Endothelial cell of umbilical vein (primary cell): ENCODE results near the gene ZNF503. TPM values are rescaled to one million over a fixed set of nuclear protein-coding genes. Genes with fewer than 3 reads are reported as not detected.

Source experiments
- BruUV-seq: library from RNA; stranded (reverse); fragments of 400-500 nt; replicated peaks from 2 replicates; lab custom pipeline; 2021; lab: Mats Ljungman, UMichigan
- CTCF ChIA-PET: fragments of 300-600, 350-600 bp; sonication (Branson Sonifier 250); formaldehyde crosslinking; loops from one replicate; lab custom pipeline; 2021; ENCODE audit warnings: antibody characterized with exemption, inconsistent platforms; lab: Charles Lee
- POLR2A ChIA-PET: fragments of 300-600, 350-600 bp; sonication (Branson Sonifier 250); formaldehyde crosslinking; loops from one replicate; lab custom pipeline; 2021; ENCODE audit warnings: antibody characterized with exemption, inconsistent platforms; lab: Charles Lee
- DNase-seq: peaks from one replicate; pipeline ENCODE4 v3.0.0-alpha.2; 2011; ENCODE audit warnings: low read depth, low spot score
- FAIRE-seq: peaks from 2 replicates; lab custom pipeline; 2011; peaks lifted over from hg19 to GRCh38; lab: Jason Lieb, UNC
- H2AFZ ChIP-seq: 2 replicates; pipeline ENCODE4 v1.6.0; 2012; ENCODE audit warnings: low read depth, low read length, control low read depth, inconsistent platforms
- H3K27ac ChIP-seq: 2 replicates; pipeline ENCODE4 v1.5.1; 2011; ENCODE audit warnings: low read depth, mild to moderate bottlenecking, control low read depth, low read length, moderate library complexity; ENCODE audit not compliant: insufficient read depth
- H3K27me3 ChIP-seq, 2 experiments: 2 replicates each; pipeline versions ENCODE4 v1.6.0 to v1.6.1; 2011; ENCODE audit warnings: low read length in 2 of 2, mixed read lengths in 1 of 2; ENCODE audit not compliant: control insufficient read depth in 2 of 2, insufficient read depth in 2 of 2
- H3K36me3 ChIP-seq, 2 experiments: 2 replicates in 1 of 2; 3 replicates in 1 of 2; pipeline ENCODE4 v1.5.1; 2011; ENCODE audit warnings: low read length in 2 of 2, mild to moderate bottlenecking in 1 of 2, moderate library complexity in 1 of 2; ENCODE audit not compliant: control insufficient read depth in 2 of 2, insufficient read depth in 2 of 2; ENCODE audit errors: extremely low read depth in 1 of 2
- H3K4me1 ChIP-seq: 3 replicates; pipeline ENCODE4 v1.5.1; 2011; ENCODE audit warnings: mild to moderate bottlenecking, low read length; ENCODE audit not compliant: control insufficient read depth, insufficient read depth; ENCODE audit errors: extremely low read depth
- H3K4me2 ChIP-seq: 2 replicates; pipeline ENCODE4 v1.6.1; 2011; ENCODE audit warnings: low read length, control low read depth, mixed read lengths; ENCODE audit not compliant: insufficient read depth
- H3K4me3 ChIP-seq, 3 experiments: fragments of 200-600 bp in 1 of 3; sonication (generic), shearing (Covaris generic) in 1 of 3; replicated peaks in 1 of 3; 2 replicates each; pipeline ENCODE4 v1.5.1; 2011 to 2016; ENCODE audit warnings: control low read depth in 3 of 3, low read length in 3 of 3, mild to moderate bottlenecking in 2 of 3, inconsistent platforms in 1 of 3, low read depth in 1 of 3, moderate library complexity in 1 of 3; ENCODE audit not compliant: insufficient read depth in 1 of 3
- H3K79me2 ChIP-seq: 2 replicates; pipeline ENCODE4 v1.6.0; 2012; ENCODE audit warnings: low read length, inconsistent platforms; ENCODE audit not compliant: control insufficient read depth, insufficient read depth
- H3K9ac ChIP-seq: replicated peaks from 2 replicates; pipeline ENCODE3; 2011; ENCODE audit warnings: low read length, control low read depth; ENCODE audit not compliant: insufficient read depth; ENCODE audit errors: extremely low read depth
- H3K9me1 ChIP-seq: replicated peaks from 3 replicates; pipeline ENCODE4 v1.6.0; 2011; ENCODE audit warnings: mild to moderate bottlenecking, low read length; ENCODE audit not compliant: control insufficient read depth, insufficient read depth; ENCODE audit errors: extremely low read depth
- H3K9me3 ChIP-seq: replicated peaks from 2 replicates; pipeline ENCODE4 v1.5.1; 2012; ENCODE audit warnings: low read length, inconsistent platforms; ENCODE audit not compliant: control insufficient read depth, insufficient read depth
- H4K20me1 ChIP-seq: replicated peaks from 2 replicates; pipeline ENCODE3; 2011; ENCODE audit warnings: mild to moderate bottlenecking, low read length; ENCODE audit not compliant: control insufficient read depth, insufficient read depth; ENCODE audit errors: extremely low read depth
- CTCF ChIP-seq, 2 donors: IDR thresholded peaks; 1 replicate in 1 of 2; 2 replicates in 1 of 2; pipeline ENCODE4 v1.5.1; 2011; ENCODE audit warnings: low read length in 2 of 2, mild to moderate bottlenecking in 2 of 2, moderate library complexity in 2 of 2, control low read depth in 1 of 2, inconsistent platforms in 1 of 2, low read depth in 1 of 2; ENCODE audit not compliant: insufficient read depth in 1 of 2; ENCODE audit errors: extremely low read depth in 1 of 2
- EZH2 ChIP-seq: IDR thresholded peaks from 2 replicates; pipeline ENCODE4 v1.6.1; 2012; ENCODE audit warnings: borderline replicate concordance, low read depth, mild to moderate bottlenecking, moderate library complexity, low read length, inconsistent platforms; ENCODE audit not compliant: severe bottlenecking
- FOS ChIP-seq: IDR thresholded peaks from 2 replicates; pipeline ENCODE4 v1.6.1; 2011; ENCODE audit warnings: mild to moderate bottlenecking, low read length, moderate library complexity, borderline replicate concordance; ENCODE audit not compliant: insufficient read depth
- GATA2 ChIP-seq: IDR thresholded peaks from 2 replicates; pipeline ENCODE4 v1.7.0; 2011; ENCODE audit warnings: low read depth, mild to moderate bottlenecking, moderate library complexity, mixed read lengths, low read length; ENCODE audit not compliant: insufficient read length, insufficient read depth
- JUN ChIP-seq: IDR thresholded peaks from 2 replicates; pipeline ENCODE4 v1.6.1; 2011; ENCODE audit warnings: borderline replicate concordance, low read depth; ENCODE audit not compliant: insufficient read length, insufficient read depth
- MAX ChIP-seq: IDR thresholded peaks from 2 replicates; pipeline ENCODE4 v1.6.1; 2011; ENCODE audit not compliant: insufficient read depth, insufficient read length
- MYC ChIP-seq: IDR thresholded peaks from one replicate; pipeline ENCODE4 v1.6.1; 2011; ENCODE audit warnings: mild to moderate bottlenecking, low read depth, low read length
- POLR2A ChIP-seq: IDR thresholded peaks from 2 replicates; pipeline ENCODE4 v1.6.1; 2012; ENCODE audit warnings: low read depth, mild to moderate bottlenecking, control low read depth, low read length
- POLR2AphosphoS5 ChIP-seq: IDR thresholded peaks from 2 replicates; pipeline ENCODE4 v1.6.1; 2012; ENCODE audit warnings: low read depth, mild to moderate bottlenecking, control low read depth, low read length, moderate library complexity; ENCODE audit not compliant: insufficient read depth
- dilution Hi-C: fragments of 300-500 bp; cut with MboI; formaldehyde crosslinking; loops from one replicate; pipeline ENCODE4 v1.15.0; 2019; ENCODE audit warnings: low sequenced_read_pairs; ENCODE audit not compliant: extremely low pct_ligation_motif_present
- intact Hi-C: fragments of 100-400 bp; cut with micrococcal nuclease; formaldehyde crosslinking; loops from one replicate; pipeline ENCODE4 v1.10.0; 2022
- polyA plus RNA-seq, 4 experiments: library from polyadenylated mRNA; depleted of rRNA in 3 of 4; stranded (reverse) in 3 of 4; unstranded in 1 of 4; fragments of >200 nt; gene quantifications; 2 replicates each; pipeline versions ENCODE4 v1.2.1 to v1.2.3, GENCODE V29; 2011 to 2012; ENCODE audit warnings: missing spikeins in 1 of 4
- total RNA-seq: library from RNA; stranded (reverse); gene quantifications from 2 replicates; pipeline ENCODE4 v1.2.3, GENCODE V29; 2021

ZNF503 gene
- total and polyA plus RNA-seq, 2 donors (not counting 3 experiments of a cell fraction or from before 2014, with no cell fraction given) = 0.58 to 2.2 TPM

GRCh38 chr10:75441196-75441595 is 39.6 kb upstream of the ZNF503 start:
- intact Hi-C loops = no loop called here
- ChIA-PET POLR2A (no interaction called here), CTCF (interaction anchor here (0.7 kb wide), 1 partner anchor 42 kb away, joined by 3 read pairs; no protein-coding TSS in a partner anchor)
- Histone ChIP-seq H3K9me1 (no peaks in the 10 kb centered on the region), H3K9ac (no peak overlapping the region), H3K4me3 (no peak overlapping the region), H3K36me3 (no peaks in the 10 kb centered on the region), H3K79me2 (no peaks in the 10 kb centered on the region), H3K4me2 (no peak overlapping the region), H4K20me1 (no peaks in the 10 kb centered on the region), H3K9me3 (no peaks in the 10 kb centered on the region), H3K27me3 (no peaks in the 10 kb centered on the region), H3K4me1 (no peaks in the 10 kb centered on the region), H2AFZ (no peak overlapping the region), H3K27ac (no peak overlapping the region)
- dilution Hi-C loops = no loop called here
- no peak for FAIRE-seq
- TF ChIP-seq POLR2A (no peak), MYC (no peak), FOS (no peak)
- no TSS peak for BruUV-seq
- DNase-seq = no peak

DNA sequence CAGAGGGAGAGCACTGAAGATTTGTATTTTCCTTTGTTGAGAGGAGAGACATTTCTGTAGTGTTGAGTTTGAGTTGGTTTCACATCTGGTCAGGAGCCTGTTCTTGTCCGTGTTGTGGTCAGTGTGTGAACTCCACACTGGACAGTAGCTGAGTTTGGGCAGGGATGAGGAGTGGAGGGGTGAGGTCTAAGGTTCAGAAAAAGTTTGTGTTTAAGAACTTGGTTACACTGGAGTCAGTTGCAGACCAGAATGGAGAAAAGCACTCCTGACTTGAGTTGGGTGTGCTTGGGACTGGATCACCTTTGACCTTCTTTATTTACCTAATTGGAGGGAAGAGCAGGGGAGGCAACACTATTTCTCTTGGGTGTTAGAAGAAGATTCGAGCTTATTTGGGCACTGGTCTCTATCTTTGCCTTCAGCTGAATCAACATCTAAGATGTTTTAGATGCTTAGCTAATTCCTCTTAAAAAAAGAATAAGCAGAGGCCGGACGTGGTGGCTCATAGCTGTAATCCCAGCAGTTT is 38.8 kb upstream of the ZNF503 start:
- Histone ChIP-seq H3K9me1 (no peaks in the 10 kb centered on the region), H3K9ac (no peak overlapping the region), H3K27me3 (no peaks in the 10 kb centered on the region), H3K79me2 (no peaks in the 10 kb centered on the region), H2AFZ (no peak overlapping the region), H3K27ac (no peak overlapping the region), H3K36me3 (no peaks in the 10 kb centered on the region), H3K9me3 (no peaks in the 10 kb centered on the region), H3K4me2 (no peak overlapping the region), H3K4me1 (no peaks in the 10 kb centered on the region), H3K4me3 (no peak overlapping the region), H4K20me1 (no peaks in the 10 kb centered on the region)
- ChIA-PET CTCF (no interaction called here), POLR2A (no interaction called here)
- intact Hi-C loops (no loop called here), dilution Hi-C loops (no loop called here)
- FAIRE-seq = no peak
- DNase-seq = no peak
- TF ChIP-seq FOS (no peak), JUN (no peak), CTCF (IDR thresholded peaks at IDR 0.05; ENCODE audit: extremely low read depth in 1 of 2, insufficient read depth in 1 of 2, low read depth in 1 of 2, low read length in 2 of 2) (no peak), MAX (no peak), GATA2 (no peak), MYC (no peak), POLR2A (no peak), POLR2AphosphoS5 (no peak), EZH2 (no peak)
- no TSS peak for BruUV-seq
